Thyroid gland (tissue), 4 donors: ENCODE results near the gene THSD7A. TPM values are rescaled to one million over a fixed set of nuclear protein-coding genes. Genes with fewer than 3 reads are reported as not detected.
A peak's percentile ranks its signal among the peaks of the same experiment; 100 is the strongest.

ENCODE experiments used
- DNase-seq, 2 donors: peaks; one replicate each; pipeline ENCODE4 v3.0.0-alpha.2; 2019
- H3K27ac ChIP-seq, 3 donors: fragments of 200-600 bp; sonication (generic); 1 replicate in 2 of 3; 2 replicates in 1 of 3; pipeline ENCODE4 v1.5.1; 2016 to 2019; ENCODE audit warnings: mild to moderate bottlenecking in 1 of 3, moderate library complexity in 1 of 3
- H3K27me3 ChIP-seq: fragments of 200-600 bp; sonication (generic); one replicate; pipeline ENCODE4 v1.5.1; 2019
- H3K36me3 ChIP-seq, 2 donors: fragments of 200-600 bp; sonication (generic); one replicate each; pipeline ENCODE4 v1.5.1; 2016 to 2019
- H3K4me1 ChIP-seq, 2 donors: fragments of 200-600 bp; sonication (generic); one replicate each; pipeline ENCODE4 v1.5.1; 2017 to 2019
- H3K4me3 ChIP-seq, 3 donors: fragments of 200-600 bp; sonication (generic); replicated peaks in 1 of 3; 1 replicate in 2 of 3; 2 replicates in 1 of 3; pipeline ENCODE4 v1.5.1; 2016; ENCODE audit warnings: mild to moderate bottlenecking in 1 of 3
- H3K9me3 ChIP-seq: fragments of 200-600 bp; sonication (generic); one replicate; pipeline ENCODE4 v1.5.1; 2017
- CTCF ChIP-seq, 6 experiments: fragments of 200-600 bp in 3 of 6; fragments of 450-650 bp in 3 of 6; sonication (generic) in 3 of 6; IDR thresholded peaks; one replicate each; pipeline ENCODE4 v1.5.1; 2016 to 2019; ENCODE audit warnings: antibody characterized with exemption in 6 of 6, mild to moderate bottlenecking in 2 of 6, inconsistent platforms in 1 of 6, moderate library complexity in 1 of 6
- POLR2A ChIP-seq, 2 donors: fragments of 450-650 bp; IDR thresholded peaks; one replicate each; pipeline ENCODE4 v1.6.1; 2017; ENCODE audit warnings: antibody characterized with exemption in 2 of 2, mild to moderate bottlenecking in 2 of 2, moderate library complexity in 1 of 2
- WGBS, 2 donors: methylation state at CpG; one replicate each; pipeline ENCODE4 v1.1.5; 2017; 5-methylcytosine and 5-hydroxymethylcytosine counted together
- intact Hi-C: fragments of 100-400 bp; cut with DNase I; formaldehyde crosslinking; loops from one replicate; pipeline ENCODE4 v1.15.1; 2023
- total RNA-seq, 4 donors: library from RNA; depleted of rRNA; stranded (reverse); fragments of >200 nt; gene quantifications; one replicate each; pipeline ENCODE4 v1.2.3, GENCODE V29; 2016

THSD7A gene
- total RNA-seq, 4 donors from 2014 or later: 4.2 to 6.1 (median 5.8) TPM

GRCh38 chr7:11726794-11727155 lies 105.2 kb downstream of the THSD7A start:
- Histone ChIP-seq H3K4me1 (no peaks in the 10 kb centered on the region), H3K36me3 (no peaks in the 10 kb centered on the region), H3K27me3 (no peaks in the 10 kb centered on the region), H3K27ac (no peak overlapping the region), H3K9me3 (no peaks in the 10 kb centered on the region), H3K4me3 (no peak overlapping the region)
- WGBS, 2 donors: 73 to 87% methylated on average over 6 of the region's 6 CpGs
- DNase-seq: peak in 1 of 2 donors; percentile 3
- intact Hi-C loops: no loop called here
- TF ChIP-seq CTCF (IDR thresholded peaks at IDR 0.05) (no peak), POLR2A (IDR thresholded peaks at IDR 0.05) (no peak)

GRCh38 chr7:11726001-11726793 lies 105.8 kb downstream of the THSD7A start:
- Histone ChIP-seq H3K27ac (no peak overlapping the region), H3K4me3 (no peak overlapping the region), H3K9me3 (no peaks in the 10 kb centered on the region), H3K27me3 (no peaks in the 10 kb centered on the region), H3K4me1 (no peaks in the 10 kb centered on the region), H3K36me3 (no peaks in the 10 kb centered on the region)
- no peak for DNase-seq
- intact Hi-C loops: no loop called here
- TF ChIP-seq POLR2A (IDR thresholded peaks at IDR 0.05) (no peak), CTCF (IDR thresholded peaks at IDR 0.05) (no peak)
- 75 to 83% methylated on average over 7 of the region's 7 CpGs for WGBS, 2 donors

- no peaks in the 10 kb centered on the region for H3K36me3 ChIP-seq
- TF ChIP-seq CTCF (IDR thresholded peaks at IDR 0.05) (no peak), POLR2A (IDR thresholded peaks at IDR 0.05) (no peak)
- no peaks in the 10 kb centered on the region for H3K9me3 ChIP-seq
- intact Hi-C loops: no loop called here
- H3K4me1 ChIP-seq: no peaks in the 10 kb centered on the region
- no peak overlapping the region for H3K4me3 ChIP-seq
- peak; percentile 31 to 32 for DNase-seq
- H3K27me3 ChIP-seq: no peaks in the 10 kb centered on the region
- no peak overlapping the region for H3K27ac ChIP-seq
These were observed 115.8 kb downstream of the THSD7A start for GRCh38 chr7:11716185-11716584.

GRCh38 chr7:11714676-11715075 lies 117.3 kb downstream of the THSD7A start:
- WGBS, 2 donors: 96% methylated on average over 2 of the region's 2 CpGs
- Histone ChIP-seq H3K4me1 (no peaks in the 10 kb centered on the region), H3K36me3 (no peaks in the 10 kb centered on the region), H3K9me3 (no peaks in the 10 kb centered on the region), H3K27ac (no peak overlapping the region), H3K4me3 (no peak overlapping the region), H3K27me3 (no peaks in the 10 kb centered on the region)
- TF ChIP-seq CTCF (IDR thresholded peaks at IDR 0.05) (no peak), POLR2A (IDR thresholded peaks at IDR 0.05) (no peak)
- intact Hi-C loops: no loop called here
- DNase-seq: no peak

- Histone ChIP-seq H3K27me3 (no peaks in the 10 kb centered on the region), H3K27ac (no peak overlapping the region), H3K4me1 (no peaks in the 10 kb centered on the region), H3K9me3 (no peaks in the 10 kb centered on the region), H3K4me3 (no peak overlapping the region), H3K36me3 (no peaks in the 10 kb centered on the region)
- WGBS, 2 donors: 79 to 93% methylated on average over 1 of the region's 1 CpG
- intact Hi-C loops: no loop called here
- TF ChIP-seq POLR2A (IDR thresholded peaks at IDR 0.05): no peak
- no peak for TF ChIP-seq CTCF (IDR thresholded peaks at IDR 0.05)
- no peak for DNase-seq
These were observed 117.8 kb downstream of the THSD7A start for GRCh38 chr7:11714205-11714604.
